GM18505 (cell line): ENCODE results near the gene P2RX1.
"Not testable (repeated sequence)": the region's sequence is repeated elsewhere in the genome, so short reads cannot be mapped to it uniquely, and the experiment has no call there.

Source experiments
- ATAC-seq: cut with Tn5 transposase; IDR thresholded peaks from one replicate; pipeline ENCODE4 v1.9.1; 2021; ENCODE audit not compliant: unreplicated experiment
- POLR2A ChIP-seq: IDR thresholded peaks from 4 replicates; pipeline ENCODE4 v1.6.1; 2011; ENCODE audit warnings: borderline replicate concordance; ENCODE audit not compliant: insufficient read depth, insufficient read length; ENCODE audit errors: extremely low read depth

Gene P2RX1

GRCh38 chr17:3870871-3871306, 45.4 kb downstream of the P2RX1 start:
- TF ChIP-seq POLR2A, result no peak
- ATAC-seq, result no peak

DNA sequence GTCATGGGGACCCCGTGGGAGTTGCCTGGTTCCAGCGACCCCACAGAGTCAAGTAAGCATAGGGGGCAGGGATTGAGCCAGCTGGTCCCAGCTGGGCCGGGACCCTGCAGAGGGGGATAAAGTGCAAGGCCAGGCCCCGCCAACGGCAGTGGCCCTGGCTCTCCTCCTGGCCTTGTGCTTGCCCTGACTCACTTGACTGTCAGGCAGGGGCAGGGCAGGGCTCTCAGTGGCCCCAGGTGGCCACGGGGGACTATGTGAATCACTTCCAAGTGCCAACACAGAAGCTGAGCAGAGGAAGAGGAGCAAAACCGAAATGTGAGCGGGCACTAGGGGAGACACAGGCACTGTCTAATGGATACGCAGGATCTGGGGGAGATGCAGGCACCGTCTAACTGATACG, 48.7 kb downstream of the P2RX1 start:
- no peak for ATAC-seq
- no peak for TF ChIP-seq POLR2A

- no peak for ATAC-seq
Measured at GRCh38 chr17:3867106-3867505, 49.2 kb downstream of the P2RX1 start.

DNA sequence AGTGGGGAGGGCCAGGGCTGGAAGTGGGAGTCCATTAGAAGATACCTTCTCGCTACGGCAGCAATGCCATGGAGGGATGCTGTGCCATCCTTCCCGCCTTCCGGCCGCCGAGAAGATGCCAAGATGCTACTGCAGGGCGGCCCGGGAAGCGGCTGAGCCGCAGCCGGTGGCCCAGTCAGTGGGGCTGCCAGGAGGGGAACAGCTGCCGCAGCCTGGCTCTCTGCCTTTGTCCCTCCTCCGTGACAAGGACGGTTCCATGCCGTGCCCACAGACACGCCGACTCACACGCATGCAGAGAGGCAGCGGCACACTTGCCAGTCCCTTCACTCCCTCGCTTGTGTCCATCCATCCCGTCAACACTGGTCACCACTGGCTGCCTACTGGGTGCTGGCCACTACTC, 50.0 kb downstream of the P2RX1 start:
- no peak for ATAC-seq
- no peak for TF ChIP-seq POLR2A

More at GRCh38 chr17:3867106-3867505, 49.2 kb downstream of the P2RX1 start:
- TF ChIP-seq POLR2A, result no peak

- TF ChIP-seq POLR2A, result no peak
- ATAC-seq, result no peak
Measured at GRCh38 chr17:3865176-3865575, 51.1 kb downstream of the P2RX1 start.

- TF ChIP-seq POLR2A, result no peak
- ATAC-seq, result no peak
Measured at GRCh38 chr17:3864534-3864933, 51.7 kb downstream of the P2RX1 start.

DNA sequence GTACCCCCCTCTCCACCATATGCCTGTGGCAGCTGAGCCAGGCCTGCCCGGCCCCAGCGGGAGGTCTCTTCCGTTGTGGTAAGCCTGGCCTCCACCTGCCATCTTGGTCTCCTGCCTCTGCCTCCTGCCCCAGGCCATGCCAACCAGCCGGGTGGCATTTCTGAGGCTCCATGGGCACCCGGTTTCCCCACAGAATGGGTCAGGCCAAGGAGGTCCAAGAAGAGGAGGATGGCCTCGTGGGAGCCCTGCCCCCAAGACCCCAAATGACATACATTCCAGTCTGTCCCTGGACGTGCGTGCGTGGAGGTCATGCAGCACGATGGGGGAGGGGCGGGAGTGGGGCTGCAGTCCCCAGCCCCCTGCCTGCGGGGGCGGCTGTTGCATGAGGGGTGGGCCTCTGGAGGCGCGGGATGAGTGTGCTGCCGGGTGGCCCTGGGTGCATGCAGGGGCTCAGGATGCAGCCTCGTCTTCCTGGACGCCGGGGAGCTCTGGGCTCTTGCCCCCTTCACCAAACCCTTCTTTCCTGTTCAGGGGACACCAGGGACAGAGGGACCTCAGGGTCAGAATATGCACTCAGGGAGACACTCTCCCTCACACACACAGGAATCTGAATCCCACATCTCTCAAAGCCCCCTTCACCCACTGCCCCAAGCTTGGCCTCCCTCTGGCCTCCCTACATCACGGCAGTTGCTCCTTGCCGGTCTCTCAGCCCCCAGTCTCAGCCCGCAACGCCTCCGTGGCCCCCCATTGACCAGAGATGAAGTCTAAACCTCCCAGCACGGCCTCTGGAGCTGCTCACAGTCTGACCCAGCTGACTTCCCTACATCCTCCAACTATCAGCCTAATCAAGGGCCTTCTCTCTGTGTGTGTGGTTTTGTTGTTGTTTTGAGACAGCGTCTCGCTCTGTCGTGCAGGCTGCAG, 54.2 kb downstream of the P2RX1 start:
- no peak for ATAC-seq
- TF ChIP-seq POLR2A, result no peak

GRCh38 chr17:3860939-3861700, 55.1 kb downstream of the P2RX1 start:
- no peak for ATAC-seq
- no peak for TF ChIP-seq POLR2A

GRCh38 chr17:3859940-3860339, 56.3 kb downstream of the P2RX1 start:
- no peak for ATAC-seq
- TF ChIP-seq POLR2A, result no peak

DNA sequence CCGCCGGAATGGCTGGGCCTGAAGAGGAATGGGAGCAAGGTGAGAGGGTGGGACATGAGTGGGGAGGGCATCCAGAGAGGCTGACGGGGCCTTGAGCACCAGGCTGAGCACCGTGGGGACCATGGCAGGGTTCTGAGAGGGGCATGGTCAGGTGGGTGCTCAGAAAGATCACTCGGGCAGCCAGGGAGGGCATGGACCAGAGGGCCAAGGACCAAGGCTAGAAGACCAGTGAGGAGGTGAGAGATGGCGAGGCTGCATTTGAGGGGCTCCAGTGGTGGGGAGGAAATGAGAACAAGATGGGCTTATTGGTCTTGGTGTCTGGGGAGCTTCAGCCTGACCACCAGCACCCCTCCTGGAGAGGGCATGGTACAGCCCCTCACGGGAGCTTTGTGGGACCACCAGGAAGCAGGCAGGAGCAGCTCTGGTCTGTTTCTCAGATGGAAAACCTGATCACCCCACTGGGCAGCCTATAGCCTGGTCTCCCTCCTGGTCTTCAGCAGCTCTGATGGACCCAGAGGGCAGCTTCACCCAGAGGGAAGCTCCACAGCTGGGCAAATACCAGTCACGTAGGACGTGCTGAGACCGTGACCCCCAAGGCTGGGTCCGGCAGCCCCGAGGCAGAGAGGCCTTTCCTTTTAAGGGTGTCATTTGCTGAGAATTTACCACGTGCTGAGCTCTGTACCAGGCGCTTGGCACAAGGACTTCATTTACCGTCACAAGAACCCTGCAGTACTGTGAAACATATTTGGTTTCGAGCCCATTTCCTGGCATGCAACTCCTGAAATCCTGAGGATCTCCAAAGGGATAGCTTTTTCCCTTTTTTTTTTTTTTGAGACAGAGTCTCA, 58.8 kb downstream of the P2RX1 start:
- ATAC-seq, result no peak
- no peak for TF ChIP-seq POLR2A

- ATAC-seq, result not testable (repeated sequence)
Measured at GRCh38 chr17:3854204-3854603, 62.1 kb downstream of the P2RX1 start.

DNA sequence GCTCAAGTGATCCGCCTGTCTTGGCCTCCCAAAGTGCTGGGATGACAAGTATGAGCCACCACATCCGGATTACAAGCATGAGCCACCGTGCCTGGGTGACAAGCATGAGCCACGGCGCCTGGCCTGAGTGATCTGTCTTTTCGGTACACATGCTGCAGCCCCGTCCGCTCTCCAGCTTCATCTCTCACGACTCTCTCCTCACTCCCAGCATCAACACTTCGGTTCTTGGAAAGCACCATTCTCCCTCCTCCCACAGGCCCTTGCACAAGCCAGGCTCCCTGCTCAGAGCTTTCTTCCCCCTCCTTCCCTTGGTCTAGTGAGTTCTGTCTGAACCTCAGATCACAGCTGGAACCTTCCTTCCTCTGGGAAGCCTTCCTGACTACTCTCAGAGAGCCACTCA, 63.7 kb downstream of the P2RX1 start:
- no peak for ATAC-seq
- TF ChIP-seq POLR2A, result no peak

DNA sequence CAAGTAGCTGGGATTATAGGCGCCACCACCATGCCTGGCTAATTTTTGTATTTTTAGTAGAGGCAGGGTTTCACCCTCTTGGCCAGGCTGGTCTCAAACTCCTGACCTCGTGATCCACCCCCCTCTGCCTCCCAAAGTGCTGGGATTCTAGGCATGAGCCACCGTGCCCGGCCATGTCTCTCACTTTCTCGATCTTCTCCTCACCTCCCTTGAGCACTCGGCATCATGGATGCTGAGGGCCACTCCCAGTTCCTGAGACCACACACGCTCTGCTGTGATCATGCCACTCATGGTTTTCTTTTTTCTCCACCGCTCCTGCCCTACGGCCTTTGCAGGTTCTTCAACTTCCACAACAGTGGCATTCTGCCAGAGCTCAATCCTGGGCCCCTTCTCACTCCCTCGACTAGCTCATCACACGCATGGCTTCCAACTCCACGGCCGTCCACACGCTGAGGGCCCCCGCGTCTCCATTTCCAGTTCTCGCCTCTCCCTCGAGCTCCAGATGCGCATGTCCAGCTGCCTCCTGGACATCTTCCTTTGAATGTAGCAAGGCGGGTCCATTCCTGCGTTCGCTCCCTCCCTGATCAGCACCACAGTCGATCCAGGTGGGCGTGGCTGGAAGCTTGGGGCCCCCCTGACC, 64.7 kb downstream of the P2RX1 start:
- no peak for TF ChIP-seq POLR2A

More for the DNA sequence above, 64.7 kb downstream of the P2RX1 start:
- no peak for ATAC-seq
